HL-60/S4 treated with phorbol 12-myristate 13-acetate at 8.2 ng/mL for 4 days and 3 days (cell line): ENCODE data around the gene TMEM117.

Source experiments
- in situ Hi-C: fragments of 300-500 bp; cut with MboI; formaldehyde crosslinking; loops from 2 replicates; pipeline ENCODE4 v1.15.0; 2022; ENCODE audit warnings: low sequenced_read_pairs

TMEM117 gene

DNA sequence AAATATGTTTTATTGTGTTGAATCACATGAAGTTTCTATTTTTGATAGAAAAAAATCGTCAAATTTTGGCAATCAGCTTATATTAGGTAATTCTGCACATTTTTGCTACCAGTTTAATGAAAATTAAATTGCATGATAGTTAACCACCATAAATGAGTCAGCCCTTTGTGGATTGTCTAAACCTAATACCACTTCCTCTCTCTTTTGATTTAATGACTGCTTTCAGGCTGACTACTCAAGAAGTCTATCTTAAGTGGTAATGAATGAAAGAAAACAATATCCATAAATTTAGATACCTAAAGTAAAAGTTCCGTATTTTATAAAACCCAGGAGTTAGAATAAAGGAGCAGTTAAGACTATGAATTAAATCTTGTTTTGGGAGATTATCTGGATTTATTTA, 450.5 kb downstream of the TMEM117 start:
- in situ Hi-C loops: no loop called here

DNA sequence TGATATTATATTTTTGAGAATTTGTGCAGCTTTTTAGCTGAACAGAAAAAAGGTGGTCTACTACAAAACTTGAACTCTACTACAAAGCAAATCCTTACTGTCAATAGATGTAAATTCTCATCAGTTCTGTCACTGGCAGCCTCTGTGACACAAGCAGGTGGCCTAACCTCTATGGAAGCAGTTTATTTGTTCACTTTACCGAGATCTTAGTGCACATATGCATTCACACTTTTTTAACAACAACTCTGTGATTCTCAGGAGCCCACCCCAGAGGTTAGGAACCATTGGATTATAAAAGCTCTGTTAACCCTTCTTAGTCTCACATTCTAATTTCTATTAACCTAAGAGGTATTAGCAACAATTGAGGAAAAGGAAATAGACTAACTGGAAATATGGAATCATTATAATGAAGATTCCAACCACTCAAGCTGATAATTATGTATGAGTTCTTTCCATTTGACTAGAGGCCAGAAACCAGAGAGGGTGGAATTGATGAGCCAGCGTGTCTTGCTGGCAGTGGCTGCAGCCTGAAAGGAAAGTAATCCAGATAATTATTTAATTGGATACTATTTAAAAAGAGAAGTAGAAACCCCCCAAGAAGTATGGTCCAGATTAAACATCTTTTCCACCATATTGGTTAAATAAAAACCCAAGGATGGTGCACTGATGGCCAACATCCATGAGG, 451.1 kb downstream of the TMEM117 start:
- in situ Hi-C loops: no loop called here

DNA sequence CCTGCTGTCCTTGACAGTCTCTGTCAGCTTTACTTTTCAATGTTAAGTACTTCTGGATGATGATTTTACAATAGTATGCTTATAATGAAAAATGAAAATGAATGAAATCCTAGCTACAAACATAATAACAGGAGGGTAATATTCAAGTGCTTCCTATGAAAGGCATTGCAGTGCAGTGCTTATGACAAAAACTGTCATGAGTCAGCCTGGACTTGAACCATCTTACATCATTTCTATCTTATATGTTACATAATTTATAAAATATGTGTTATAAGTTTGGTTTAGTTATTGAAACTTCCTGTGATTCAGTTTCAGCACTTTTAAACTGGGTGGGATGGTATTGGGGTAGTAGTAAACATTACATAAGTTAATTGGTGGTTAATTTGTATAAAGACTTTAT, 451.7 kb downstream of the TMEM117 start:
- in situ Hi-C loops: no loop called here

DNA sequence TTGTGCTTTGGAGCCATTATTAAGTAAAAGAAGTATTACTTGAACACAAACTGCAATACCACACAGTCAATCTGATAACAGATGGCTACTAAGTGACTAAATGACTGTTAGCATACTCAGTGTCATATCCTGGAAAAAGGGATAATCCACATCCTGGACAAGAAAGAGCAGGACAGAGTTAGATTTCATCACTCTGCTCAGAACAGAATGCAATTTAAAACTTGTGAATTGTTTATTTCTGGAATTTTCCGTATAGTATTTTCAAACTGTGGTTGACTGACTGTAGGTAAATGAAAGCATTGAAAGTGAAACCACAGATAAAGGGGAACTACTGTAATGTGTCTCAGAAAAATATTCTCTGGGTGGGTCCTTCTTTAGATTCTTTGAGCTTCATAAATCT, 458.8 kb downstream of the TMEM117 start:
- in situ Hi-C loops: no loop called here

DNA sequence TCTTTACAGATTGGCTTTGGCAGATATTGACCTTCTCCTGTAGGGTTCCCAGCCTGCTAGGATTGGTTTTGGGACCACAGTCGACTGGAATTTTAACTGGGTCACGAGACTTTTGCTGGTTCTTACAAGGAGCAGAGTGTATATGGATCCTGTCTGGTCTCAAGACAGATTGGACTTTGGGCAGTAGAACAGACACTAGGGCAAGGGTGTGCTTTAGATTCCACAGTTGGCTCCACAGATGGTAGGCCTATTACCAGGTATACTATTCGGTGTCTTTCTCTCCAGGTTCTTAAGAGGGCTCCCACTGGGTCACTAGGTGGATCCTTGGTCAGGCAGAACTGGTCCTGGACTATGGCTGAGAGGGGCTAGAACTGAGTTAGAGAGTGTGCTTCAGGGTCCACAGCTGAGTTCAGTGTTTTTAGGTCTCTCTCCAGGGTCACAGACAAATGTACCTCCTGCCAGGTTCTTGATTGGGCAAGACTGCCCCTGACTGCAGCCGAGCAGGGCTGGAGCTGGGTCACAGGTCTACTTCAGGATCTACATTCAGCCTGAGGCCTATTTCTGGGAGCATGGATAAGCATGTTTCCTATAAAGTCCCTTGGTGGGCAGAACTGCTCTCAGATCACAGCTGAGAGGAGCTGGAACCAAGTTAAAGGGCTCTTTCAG, 460.2 kb downstream of the TMEM117 start:
- in situ Hi-C loops: no loop called here

DNA sequence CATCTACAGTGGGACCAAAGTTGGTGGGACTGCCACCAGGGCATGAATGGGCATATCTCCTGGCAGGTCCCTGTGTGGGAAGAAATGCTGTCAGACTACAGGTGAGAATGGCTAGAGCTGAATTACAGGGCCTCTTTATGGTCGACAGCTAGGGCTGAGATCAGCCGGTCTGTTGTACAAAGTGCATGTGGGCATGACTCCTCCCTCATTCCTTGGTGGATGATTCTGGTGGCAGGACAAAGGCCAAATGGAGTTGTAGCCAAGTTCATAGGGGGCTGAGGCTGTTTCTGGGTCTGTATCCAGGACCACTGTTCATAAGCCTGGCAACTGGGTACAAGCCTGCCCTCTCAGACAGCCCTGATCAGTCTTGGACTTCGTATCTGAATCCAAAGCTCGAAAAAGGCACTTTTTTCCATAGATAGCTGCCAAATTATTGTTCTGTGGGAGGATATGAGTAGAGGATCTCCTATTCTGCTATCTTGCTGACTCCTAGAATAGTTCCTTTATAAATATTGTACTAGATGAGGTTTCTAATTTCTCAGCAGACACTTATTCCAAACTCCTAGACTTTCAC, 460.8 kb downstream of the TMEM117 start:
- in situ Hi-C loops: no loop called here

DNA sequence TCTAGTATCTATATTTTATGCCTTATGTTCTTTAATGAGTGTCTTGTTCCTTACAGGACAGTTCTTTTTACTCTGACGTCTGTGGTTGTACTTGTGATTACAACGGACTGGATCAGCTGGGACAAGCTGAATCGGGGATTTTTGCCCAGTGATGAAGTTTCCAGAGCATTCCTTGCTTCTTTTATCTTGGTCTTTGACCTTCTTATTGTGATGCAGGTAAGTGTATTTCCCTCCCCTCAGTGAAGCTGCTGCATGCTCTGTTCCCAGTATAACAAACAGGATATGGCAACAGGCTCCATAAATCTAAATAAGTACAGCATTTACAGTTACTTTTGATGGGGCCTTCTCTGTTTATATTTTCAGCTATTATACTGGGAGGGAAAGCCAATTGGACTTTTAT, 463.6 kb downstream of the TMEM117 start:
- in situ Hi-C loops: no loop called here

DNA sequence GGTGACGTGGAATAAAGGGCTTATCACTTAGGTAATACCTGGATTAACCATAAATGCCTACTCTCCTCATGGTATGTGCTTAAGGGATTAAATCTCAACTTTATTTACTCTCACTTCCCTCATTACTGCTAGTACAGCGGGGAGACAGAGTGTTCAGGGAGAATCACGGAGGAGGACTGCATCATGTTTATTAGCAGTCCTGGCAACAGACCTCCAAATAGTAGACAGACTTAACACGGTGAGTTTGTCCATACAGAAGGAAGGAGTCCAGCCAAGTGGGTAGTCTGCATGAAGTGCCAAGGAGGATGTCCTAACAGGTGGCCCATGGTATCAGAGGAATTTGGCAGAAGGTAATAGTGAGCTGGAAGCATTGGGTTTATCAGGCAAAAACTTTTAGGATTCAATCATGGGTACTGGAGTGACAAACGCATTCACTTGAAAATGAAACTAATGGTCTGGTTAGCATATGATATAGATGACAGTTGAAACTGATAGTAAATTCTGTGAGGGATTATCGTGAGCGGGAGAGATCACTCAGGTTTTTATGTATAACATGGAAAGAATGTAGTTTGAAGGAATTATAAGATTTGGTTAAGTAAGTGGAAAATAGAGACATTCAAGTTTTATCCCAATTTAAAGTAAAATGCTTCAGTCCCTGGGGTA, 471.8 kb downstream of the TMEM117 start:
- in situ Hi-C loops: no loop called here

DNA sequence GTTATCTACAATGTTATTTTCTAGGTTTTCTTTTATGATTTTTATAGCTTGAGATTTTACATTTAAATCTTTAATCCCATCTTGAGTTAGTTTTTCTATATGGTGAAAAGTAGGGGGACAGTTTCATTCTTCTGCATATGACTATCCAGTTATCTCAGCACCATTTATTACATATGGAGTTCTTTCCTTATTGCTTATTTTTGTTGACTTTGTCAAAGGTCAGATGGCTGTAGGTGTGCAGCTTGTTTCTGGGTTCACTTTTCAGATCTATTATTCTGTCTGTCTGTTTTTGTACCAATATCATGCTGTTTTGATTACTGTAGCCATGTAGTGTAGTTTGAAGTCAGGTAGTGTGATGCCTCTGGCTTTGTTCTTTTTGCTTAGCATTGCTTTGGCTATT, 477.3 kb downstream of the TMEM117 start:
- in situ Hi-C loops: no loop called here

DNA sequence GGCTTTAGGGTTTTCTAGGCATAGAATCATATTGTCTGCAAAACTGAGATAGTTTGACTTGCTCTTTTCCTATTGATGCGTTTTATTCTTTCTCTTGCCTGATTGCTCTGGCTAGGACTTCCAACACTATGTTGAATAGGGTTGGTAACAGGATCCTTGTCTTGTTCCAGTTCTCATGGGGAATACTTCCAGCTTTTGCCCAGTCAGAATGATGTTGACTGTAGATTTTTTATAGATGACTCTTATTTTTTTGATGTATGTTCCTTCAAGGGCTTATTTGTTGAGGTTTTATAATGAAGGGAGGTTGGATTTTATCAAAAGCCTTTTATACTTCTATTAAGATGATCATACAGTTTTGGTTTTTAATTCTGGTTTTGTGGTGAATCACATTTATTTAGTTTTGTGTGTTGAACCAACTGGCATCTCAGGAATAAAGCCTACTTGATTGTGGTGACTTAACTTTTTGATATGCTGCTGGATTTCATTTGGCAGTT, 478.2 kb downstream of the TMEM117 start:
- in situ Hi-C loops: no loop called here

DNA sequence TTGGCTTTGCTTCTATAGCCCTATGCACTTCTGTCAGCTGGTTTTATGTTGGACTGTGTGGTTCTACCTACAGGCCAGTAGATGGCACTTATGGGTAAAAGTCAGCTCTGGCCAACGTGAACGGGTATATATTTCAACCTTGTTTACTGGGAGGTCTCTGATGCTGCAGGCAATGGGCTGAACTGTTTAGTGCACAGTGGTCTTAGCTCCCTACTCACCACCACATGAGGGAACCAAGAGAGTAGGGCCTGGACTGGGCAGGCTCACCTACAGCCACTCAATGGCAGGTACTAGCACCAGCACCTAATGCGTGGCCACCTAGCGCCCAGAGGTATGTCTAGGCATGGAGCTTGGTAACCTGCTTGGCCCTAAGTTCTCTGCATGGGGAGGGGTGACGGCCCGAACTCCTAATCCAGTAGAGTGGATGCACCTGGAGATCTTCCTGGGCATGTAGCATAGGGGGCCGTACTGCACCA, 481.8 kb downstream of the TMEM117 start:
- in situ Hi-C loops: no loop called here

DNA sequence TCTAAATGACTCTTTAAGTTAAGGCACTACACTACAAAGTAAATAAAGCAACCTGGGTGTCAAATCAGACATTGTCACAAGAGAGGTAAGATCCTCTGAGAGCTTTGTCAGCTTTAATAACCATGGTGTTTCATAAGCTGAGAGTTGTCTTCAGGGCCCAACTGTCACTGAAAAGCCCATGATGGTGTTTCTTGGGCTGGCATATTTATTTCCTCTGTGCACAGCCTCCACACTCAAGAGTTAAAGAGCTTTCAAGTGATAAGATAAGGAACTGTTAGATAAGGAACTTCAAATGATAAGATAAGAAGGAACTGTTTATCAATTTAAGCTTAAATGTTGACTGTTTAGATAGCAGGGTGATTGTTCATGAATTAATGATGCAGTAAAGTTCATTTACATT, 495.4 kb downstream of the TMEM117 start:
- in situ Hi-C loops: no loop called here

DNA sequence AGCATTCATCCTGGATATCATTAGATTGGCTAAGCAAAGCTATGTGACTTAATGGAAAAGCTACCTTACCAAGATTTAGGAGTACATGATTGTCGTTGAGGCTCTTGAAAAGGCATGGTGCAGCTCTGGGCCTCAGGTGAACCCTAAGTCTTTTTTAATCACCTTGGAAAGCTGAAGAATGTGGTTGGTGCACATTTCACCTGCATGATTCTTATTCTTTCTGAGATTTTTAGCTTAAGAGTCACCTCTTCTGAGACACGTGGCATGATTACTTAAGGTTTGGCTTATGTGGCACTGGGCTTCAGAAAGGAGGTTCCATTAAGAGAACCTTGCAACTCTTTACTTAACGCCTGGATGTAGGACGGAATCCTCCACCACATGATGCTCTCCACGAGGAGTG, 498.5 kb downstream of the TMEM117 start:
- in situ Hi-C loops: no loop called here

DNA sequence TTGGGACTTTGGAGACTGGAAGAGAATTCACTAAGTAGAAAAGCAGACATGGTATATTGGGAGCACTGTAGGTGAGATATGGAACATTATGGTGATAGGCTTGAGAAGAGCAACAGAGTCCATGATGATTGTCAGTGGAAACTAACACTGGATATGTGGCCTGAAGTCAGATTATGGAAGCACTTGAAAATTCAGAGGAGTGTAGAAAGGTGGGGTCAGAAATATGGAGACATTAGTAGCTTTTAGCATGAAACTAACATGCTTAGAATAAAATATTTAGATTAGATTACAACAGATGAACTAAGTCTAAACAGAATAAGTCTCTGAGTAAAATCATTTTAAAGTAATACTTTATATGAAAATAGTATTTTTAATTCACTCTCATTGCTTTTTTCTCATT, 499.1 kb downstream of the TMEM117 start:
- in situ Hi-C loops: no loop called here

DNA sequence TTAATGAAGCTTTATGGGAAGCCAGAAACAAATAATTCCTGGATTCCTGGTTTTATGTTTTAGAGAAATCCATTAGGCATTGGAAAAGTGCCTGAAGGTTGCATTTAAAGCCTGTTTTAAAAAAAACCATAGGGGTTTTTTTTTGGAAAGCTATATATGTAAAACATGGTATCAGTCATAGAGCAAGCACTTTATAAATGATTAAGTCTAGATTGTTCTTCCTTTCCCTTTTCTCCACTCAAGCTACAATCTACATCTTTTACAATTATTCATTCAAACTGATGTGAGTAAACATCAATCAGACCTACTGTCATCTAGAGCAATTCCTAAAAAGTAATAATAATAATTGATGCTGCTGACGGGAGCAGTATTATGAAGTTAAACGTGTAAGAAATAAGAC, 500.7 kb downstream of the TMEM117 start:
- in situ Hi-C loops: no loop called here

DNA sequence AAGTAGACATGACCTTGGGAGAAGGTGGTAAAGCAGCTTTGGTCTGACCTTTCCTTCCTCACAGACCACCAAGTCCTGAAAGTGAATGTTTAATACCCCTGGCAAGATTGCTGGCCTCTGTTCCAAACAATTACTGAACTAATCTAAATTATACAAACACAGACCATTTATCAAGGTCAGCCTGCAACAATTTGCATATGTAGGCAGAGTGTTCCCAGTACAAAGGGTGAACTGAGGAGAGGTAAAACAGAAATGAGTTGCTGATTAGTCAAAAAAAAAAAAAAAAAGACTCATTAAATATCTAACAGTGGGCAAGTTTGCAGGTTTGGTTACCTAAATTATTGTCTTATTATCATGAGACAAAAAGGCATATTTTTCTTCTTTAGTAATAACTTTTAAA, 506.5 kb downstream of the TMEM117 start:
- in situ Hi-C loops: no loop called here

DNA sequence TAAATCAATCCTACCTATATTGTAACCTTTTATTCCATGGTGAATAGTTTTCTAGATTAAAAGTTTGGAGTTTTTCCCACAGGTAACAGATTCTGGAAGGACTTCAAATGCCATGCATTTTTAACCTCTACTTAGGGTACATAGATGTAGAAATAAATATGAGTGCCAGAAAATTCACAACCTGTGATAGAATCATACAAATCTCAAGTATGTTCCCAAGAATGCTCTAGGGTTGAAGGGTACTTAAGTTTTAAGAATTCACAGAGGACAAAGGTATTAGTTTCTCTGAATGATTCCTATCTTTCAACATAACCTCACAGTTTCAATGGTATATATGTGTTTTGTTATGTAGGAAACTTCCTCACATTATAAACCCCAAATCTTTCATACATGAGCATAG, 511.3 kb downstream of the TMEM117 start:
- in situ Hi-C loops: no loop called here

DNA sequence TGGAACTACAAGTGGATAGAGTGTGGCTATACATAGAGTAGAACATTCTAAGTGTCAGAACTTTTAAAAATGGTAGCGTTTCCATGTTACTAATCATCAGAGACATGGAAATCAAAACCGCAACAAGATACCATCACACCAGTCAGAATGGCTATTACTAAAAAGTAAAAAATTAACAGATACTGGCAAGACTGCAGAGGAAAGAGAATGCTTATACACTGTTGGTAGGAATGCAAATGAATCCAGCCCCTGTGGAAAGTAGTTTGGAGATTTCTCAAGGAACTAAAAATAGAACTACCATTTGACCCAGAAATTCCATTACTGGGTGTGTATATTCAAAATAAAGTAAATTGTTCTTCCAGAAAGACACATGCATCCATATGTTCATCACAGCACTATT, 521.6 kb downstream of the TMEM117 start:
- in situ Hi-C loops: no loop called here

DNA sequence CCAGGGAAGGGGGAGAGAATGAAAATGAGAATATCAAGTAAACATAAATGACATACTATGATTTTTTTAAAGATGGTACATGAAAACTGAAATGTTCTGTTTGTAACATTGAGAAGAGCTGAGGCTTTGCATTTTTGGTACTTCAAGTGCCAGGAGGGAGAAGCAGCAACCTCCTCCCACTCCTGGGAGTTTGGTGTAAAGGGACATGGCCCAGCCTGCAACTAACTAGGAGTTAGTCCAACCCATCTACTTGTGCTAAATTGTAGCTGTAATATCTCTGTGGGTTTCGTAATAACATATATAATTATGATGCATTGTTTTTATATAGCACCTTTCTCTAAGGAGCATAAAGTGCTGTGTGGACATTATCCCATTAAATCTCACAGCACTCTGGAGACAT, 522.8 kb downstream of the TMEM117 start:
- in situ Hi-C loops: no loop called here

DNA sequence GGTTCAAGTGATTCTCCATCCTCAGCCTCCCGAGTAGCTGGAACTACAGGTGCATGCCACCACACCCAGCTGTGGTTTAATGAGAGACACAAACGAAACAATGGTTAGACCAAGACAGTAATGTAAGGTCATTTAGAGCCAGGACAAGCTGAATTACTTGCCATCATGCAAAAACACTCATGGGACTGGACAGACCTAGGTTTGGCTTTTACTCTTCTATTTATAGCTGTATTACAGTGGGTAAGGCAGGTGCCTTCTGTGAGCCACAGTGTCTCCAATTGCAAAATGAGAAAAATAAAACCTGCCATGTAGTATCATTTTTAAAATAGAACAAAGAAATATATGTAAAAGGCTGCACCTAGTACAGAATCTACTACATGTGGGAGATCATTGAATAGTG, 527.1 kb downstream of the TMEM117 start:
- in situ Hi-C loops: no loop called here

DNA sequence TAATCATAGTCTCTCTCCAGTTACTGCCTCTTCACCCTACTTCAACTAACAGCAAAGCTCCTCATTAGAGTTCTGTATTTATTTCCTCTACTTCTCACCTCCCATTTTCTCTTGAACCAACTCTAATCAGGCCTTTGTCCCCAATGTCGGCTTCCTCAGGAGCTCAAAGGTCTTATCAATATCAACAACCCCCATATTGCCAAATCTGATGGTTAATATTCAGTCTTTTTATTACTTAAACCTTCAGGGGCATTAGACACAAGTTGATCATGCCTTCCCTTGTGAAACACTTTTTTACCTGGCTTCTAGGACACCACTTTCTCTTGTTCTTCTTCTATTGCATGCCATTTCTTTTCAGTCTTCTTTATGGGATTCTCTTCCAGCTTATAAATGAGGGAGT, 531.3 kb downstream of the TMEM117 start:
- in situ Hi-C loops: no loop called here

DNA sequence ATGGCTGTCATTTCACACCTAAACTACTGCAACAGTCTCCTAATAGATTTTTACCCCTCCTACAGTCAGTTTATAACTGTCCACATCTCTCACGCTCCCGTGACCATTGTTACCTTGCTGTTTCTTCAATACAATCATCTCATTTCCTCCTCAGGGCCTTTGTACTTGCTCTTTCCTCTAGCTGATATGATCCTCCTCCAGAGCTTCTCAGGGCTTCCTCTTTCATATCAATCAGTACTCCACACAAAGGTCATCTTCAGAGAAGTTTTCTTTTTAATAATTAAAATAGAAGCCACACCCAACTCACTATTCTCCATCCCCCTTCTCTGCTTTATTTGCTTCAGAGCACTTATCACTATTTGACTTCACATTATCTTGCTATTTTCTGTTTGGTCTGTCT, 532.0 kb downstream of the TMEM117 start:
- in situ Hi-C loops: no loop called here
